Stimulated activated CD4-positive, alpha-beta T cell treated with anti-CD3 and anti-CD28 coated beads, Interleukin-2, amount 100 ng/mL, for 48 hours (primary cell): Measurements from ENCODE around the gene ISG20.
A peak's percentile ranks its signal among the peaks of the same experiment; 100 is the strongest.

Experiments
- DNase-seq, 2 donors: peaks; one replicate each; pipeline ENCODE4 v3.0.0-alpha.2; 2020

ISG20 gene

DNA sequence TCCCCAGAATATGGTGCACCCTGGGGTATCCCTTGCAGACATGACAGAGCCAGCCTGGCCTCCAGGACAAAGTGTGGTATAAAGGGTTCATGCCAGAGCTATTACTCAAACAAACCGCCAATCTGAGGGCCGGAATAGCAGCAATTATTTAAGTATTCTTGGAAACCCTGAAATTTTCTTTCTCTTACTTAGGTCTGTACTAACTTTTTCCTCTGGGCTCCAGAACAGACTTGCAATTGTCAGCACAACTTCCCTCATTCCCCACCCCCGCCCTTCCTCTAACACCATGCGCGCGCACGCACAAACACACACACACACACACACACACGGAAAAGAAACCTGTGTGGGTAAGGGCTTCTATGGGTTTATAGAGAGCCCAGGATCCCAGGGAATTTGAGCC is 56.3 kb downstream of the ISG20 start:
- no peak for DNase-seq

DNA sequence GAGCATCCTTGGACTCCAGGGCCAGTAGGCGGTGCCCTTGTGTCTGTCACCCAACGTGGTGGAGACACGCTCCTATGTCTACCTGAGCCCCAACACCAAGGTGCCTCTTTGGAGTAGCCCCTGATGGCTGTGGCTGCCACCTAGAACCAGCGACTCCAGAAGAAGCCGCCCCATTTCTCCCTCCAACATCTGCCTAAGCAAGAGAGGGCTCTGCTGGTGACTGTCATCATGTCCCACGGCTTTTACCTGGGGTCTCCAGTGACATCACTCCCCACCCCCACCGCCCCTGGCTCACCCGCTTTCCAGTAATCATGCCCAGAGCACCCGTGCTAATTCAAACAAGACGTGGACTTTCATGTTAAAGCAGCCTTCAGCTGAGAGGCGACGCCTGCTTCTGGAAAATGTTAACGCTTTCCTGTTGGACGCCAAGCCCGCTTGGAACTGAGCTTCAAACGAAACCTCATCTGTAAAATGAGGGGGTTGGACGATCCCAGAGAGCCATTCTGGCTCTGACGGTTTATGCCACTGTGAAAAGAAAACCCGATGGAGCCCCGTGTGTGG is 57.0 kb downstream of the ISG20 start:
- DNase-seq = no peak

GRCh38 chr15:88696254-88696653 is 57.4 kb downstream of the ISG20 start:
- DNase-seq = no peak

DNA sequence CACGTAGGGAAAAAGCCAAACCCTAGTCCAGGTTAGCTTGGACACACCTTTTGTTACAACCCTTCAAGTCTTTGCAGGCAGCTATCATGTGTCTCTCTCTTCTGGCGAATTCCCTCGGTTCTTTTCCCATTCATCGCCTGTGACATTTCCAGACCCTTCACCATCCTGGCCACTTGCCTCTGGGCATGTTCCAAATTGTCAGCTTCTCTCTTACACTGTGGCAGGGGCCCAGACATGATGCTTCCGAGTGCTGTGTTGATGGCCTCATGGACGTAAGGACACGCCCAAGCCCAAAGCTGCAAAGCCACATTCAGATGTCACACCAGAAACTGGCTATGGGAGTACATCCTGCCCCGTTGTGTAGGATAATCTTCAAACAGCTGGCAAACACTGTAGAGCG is 58.5 kb downstream of the ISG20 start:
- no peak for DNase-seq

DNA sequence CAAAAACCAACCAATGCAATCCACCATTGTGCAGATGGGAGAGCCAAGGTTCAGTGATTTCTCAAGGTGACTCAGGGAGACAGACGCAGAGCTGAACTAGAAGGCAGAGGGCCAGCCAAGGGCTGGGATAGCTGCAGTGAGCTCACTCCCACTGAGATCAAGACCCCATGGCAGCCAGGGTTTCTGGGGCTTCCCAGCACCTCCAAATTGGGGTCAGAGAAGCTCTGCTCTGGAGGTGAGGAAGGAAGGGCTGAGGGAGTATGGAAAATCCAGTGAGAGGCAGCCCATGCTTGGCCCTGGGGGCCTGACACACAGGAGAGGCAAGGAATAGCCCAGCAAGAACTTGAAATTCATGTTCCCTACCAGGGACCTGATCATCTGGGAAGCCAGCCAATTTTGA is 61.0 kb downstream of the ISG20 start:
- no peak for DNase-seq

GRCh38 chr15:88700716-88701115 is 61.9 kb downstream of the ISG20 start:
- DNase-seq = no peak

GRCh38 chr15:88701561-88702095 is 62.8 kb downstream of the ISG20 start:
- DNase-seq = peak in 1 of 2 donors; percentile 5

DNA sequence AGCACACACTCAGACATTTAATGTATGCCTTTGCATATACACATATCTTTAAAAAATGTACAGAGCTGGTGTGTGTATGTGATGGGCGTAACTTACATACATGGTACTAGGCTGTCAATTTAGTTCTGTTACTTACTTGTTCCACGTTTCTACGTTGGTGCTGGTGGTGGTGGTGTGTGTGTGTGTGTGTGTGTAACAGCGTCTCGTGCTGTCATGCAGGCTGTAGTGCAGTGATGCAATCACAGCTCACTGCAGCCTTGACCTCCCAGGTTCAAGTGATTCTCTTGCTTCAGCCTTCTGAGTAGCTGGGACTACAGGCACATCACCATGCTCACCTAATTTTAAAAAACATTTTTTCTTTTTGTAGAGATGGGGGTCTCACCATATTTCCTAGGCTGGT is 64.2 kb downstream of the ISG20 start:
- DNase-seq = no peak

- DNase-seq = no peak
Observed at GRCh38 chr15:88703533-88703932, 64.7 kb downstream of the ISG20 start.

DNA sequence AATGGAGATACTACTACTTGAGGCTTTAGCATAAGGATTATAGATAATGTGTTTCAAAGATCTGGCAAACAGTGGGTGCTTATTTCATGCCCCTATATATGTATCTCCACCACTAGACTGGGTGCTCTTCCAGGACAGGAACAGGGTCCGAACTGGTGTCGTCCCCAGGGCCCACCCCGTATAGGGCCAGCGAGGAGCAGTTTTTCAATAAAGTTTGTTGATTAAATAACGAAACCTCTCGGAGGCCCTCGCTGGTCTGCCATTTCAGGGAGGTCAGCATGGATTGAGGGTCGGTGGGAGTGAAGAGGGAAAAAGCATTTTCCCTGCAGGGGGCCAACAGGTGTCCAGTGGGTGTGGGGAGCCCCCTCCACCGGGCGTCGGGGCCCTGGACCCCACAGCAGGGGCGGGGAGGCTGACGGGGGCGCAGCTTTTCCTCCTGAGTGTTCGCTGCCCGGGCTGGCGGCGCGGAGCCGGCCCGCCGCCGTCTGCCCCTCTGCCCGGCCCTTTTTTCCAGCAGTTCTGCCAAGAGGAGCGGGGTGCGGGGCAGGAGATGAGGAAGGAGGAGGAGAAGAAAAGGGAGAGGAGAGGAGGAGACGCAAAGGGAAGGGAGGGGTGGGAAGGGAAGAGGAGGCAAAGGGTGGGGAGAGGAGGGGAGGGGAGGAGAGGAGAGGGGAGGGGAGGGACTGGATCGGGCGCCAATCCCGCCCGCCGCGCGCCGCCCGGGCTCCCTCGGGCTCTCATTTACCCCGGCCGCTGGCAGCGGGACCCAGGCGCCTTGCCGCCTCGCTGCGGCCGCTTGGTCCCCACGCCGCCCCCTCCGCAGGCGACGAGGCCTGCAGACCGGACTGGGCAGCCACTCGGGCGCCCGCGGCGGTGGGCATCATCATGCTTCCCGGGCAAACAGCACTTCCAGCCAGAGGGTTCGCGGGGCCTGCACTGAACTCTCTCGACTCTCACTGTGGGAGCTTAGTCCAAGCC is 66.3 kb downstream of the ISG20 start:
- peak in 1 of 2 donors; percentile 1 for DNase-seq

GRCh38 chr15:88705769-88706165 is 67.0 kb downstream of the ISG20 start:
- DNase-seq = no peak
